ENCODE data around the gene UBALD2.

GRCh38 chr17:76243826-76244679 lies 21.1 kb upstream of the UBALD2 start:
- TF ChIP-seq EZH2 (IDR thresholded peaks at IDR 0.05; ENCODE audit: borderline replicate concordance, low read depth, low read length, severe bottlenecking) (no peak), POLR2A (IDR thresholded peaks at IDR 0.05; ENCODE audit: low read depth, low read length) (no peak), POLR2AphosphoS5 (IDR thresholded peaks at IDR 0.05; ENCODE audit: insufficient read depth, low read depth, low read length) (no peak), CTCF (IDR thresholded peaks at IDR 0.05; ENCODE audit: extremely low read depth in 1 of 2, insufficient read depth in 1 of 2, low read depth in 1 of 2, low read length in 2 of 2) (no peak), MYC (IDR thresholded peaks at IDR 0.05; ENCODE audit: low read depth, low read length) (no peak), FOS (IDR thresholded peaks at IDR 0.05; ENCODE audit: borderline replicate concordance, insufficient read depth, low read length) (no peak), GATA2 (IDR thresholded peaks at IDR 0.05; ENCODE audit: insufficient read depth, insufficient read length, low read depth, low read length) (no peak), JUN (IDR thresholded peaks at IDR 0.05; ENCODE audit: borderline replicate concordance, insufficient read depth, insufficient read length, low read depth) (no peak)

All from endothelial cell of umbilical vein (primary cell).